ENCODE measurements around the gene ZBTB9.

The ZBTB9 gene

GRCh38 chr6:33433544-33434191 is 20.7 kb upstream of the ZBTB9 start:
- no peak for DNase-seq (ENCODE audit: low read depth)

GRCh38 chr6:33434961-33435360 is 19.4 kb upstream of the ZBTB9 start:
- DNase-seq (ENCODE audit: low read depth) = no peak

GRCh38 chr6:33437666-33438065 is 16.7 kb upstream of the ZBTB9 start:
- DNase-seq (ENCODE audit: low read depth) = no peak

GRCh38 chr6:33438978-33439594 is 15.3 kb upstream of the ZBTB9 start:
- DNase-seq (ENCODE audit: low read depth) = no peak

GRCh38 chr6:33439956-33440648 is 14.3 kb upstream of the ZBTB9 start:
- no peak for DNase-seq (ENCODE audit: low read depth)

GRCh38 chr6:33440649-33441309 is 13.6 kb upstream of the ZBTB9 start:
- DNase-seq (ENCODE audit: low read depth) = no peak

- DNase-seq (ENCODE audit: low read depth) = no peak
Observed at GRCh38 chr6:33441457-33441856, 12.9 kb upstream of the ZBTB9 start.

- DNase-seq (ENCODE audit: low read depth) = no peak
Observed at GRCh38 chr6:33442283-33442682, 12.1 kb upstream of the ZBTB9 start.

GRCh38 chr6:33443025-33443424 is 11.4 kb upstream of the ZBTB9 start:
- no peak for DNase-seq (ENCODE audit: low read depth)

- no peak for DNase-seq (ENCODE audit: low read depth)
Observed at GRCh38 chr6:33443619-33444504, 10.5 kb upstream of the ZBTB9 start.

GRCh38 chr6:33445119-33445603 is 9.2 kb upstream of the ZBTB9 start:
- DNase-seq (ENCODE audit: low read depth) = no peak

GRCh38 chr6:33446356-33446755 is 8.0 kb upstream of the ZBTB9 start:
- DNase-seq (ENCODE audit: low read depth) = no peak

- DNase-seq (ENCODE audit: low read depth) = no peak
Observed at GRCh38 chr6:33450434-33450833, 3.9 kb upstream of the ZBTB9 start.

GRCh38 chr6:33451606-33452005 is 2.8 kb upstream of the ZBTB9 start:
- no peak for DNase-seq (ENCODE audit: low read depth)

- no peak for DNase-seq (ENCODE audit: low read depth)
Observed at GRCh38 chr6:33452496-33452895, 1.9 kb upstream of the ZBTB9 start.

- no peak for DNase-seq (ENCODE audit: low read depth)
Observed at GRCh38 chr6:33453393-33454008, 875 bp upstream of the ZBTB9 start.

- DNase-seq (ENCODE audit: low read depth) = no peak
Observed at GRCh38 chr6:33455051-33455450, 675 bp downstream of the ZBTB9 start.

GRCh38 chr6:33456156-33456555 is 1.8 kb downstream of the ZBTB9 start:
- no peak for DNase-seq (ENCODE audit: low read depth)

- no peak for DNase-seq (ENCODE audit: low read depth)
Observed at GRCh38 chr6:33458676-33459075, 4.3 kb downstream of the ZBTB9 start.

GRCh38 chr6:33459226-33459625 is 4.8 kb downstream of the ZBTB9 start:
- DNase-seq (ENCODE audit: low read depth) = no peak

- DNase-seq (ENCODE audit: low read depth) = no peak
Observed at GRCh38 chr6:33466075-33466735, 11.8 kb downstream of the ZBTB9 start.

Measured in stromal cell of bone marrow (primary cell).